K562 (cell line): Measurements from ENCODE around the gene DVL3. TPM values are rescaled to one million over a fixed set of nuclear protein-coding genes. Genes with fewer than 3 reads are reported as not detected.
A peak's percentile ranks its signal among the peaks of the same experiment; 100 is the strongest.

ENCODE experiments used
- ARID2 ChIP-seq: fragments of 450-650 bp; IDR thresholded peaks from 2 replicates; pipeline ENCODE4 v1.6.1; 2017; ENCODE audit warnings: antibody characterized with exemption, mild to moderate bottlenecking
- HMG20A ChIP-seq: fragments of 450-650 bp; formaldehyde crosslinking; conservative IDR thresholded peaks from 2 replicates; pipeline ENCODE4 v1.4.0; 2020; ENCODE audit warnings: mild to moderate bottlenecking, mixed read lengths
- JUNB ChIP-seq: fragments of 450-650 bp; formaldehyde crosslinking; conservative IDR thresholded peaks from 2 replicates; pipeline ENCODE4 v1.4.0; 2020; ENCODE audit warnings: mild to moderate bottlenecking
- KLF1 ChIP-seq: fragments of 450-650 bp; IDR thresholded peaks from 2 replicates; pipeline ENCODE4 v1.6.1; 2016; ENCODE audit warnings: missing genetic modification characterization, missing compliant biosample characterization
- POLR2AphosphoS5 ChIP-seq: IDR thresholded peaks from 2 replicates; pipeline ENCODE4 v1.6.1; 2011; ENCODE audit warnings: mild to moderate bottlenecking, low read depth, low read length, moderate library complexity; ENCODE audit not compliant: control insufficient read depth, insufficient read depth
- PTBP1 ChIP-seq: fragments of 200-400 bp; formaldehyde crosslinking; IDR thresholded peaks from 2 replicates; pipeline ENCODE4 v1.6.1; 2017; ENCODE audit warnings: low read depth, low read length
- RAD21 ChIP-seq, 2 experiments: fragments of 250-450 bp in 1 of 2; fragments of 450-650 bp in 1 of 2; sonication (Bioruptor Pico) in 1 of 2; formaldehyde crosslinking in 1 of 2; IDR thresholded peaks in 1 of 2; conservative IDR thresholded peaks in 1 of 2; 2 replicates each; pipeline versions ENCODE4 v1.4.0 to v1.8.0; 2020 to 2022; ENCODE audit warnings: mild to moderate bottlenecking in 2 of 2, moderate library complexity in 1 of 2
- ZKSCAN3 ChIP-seq: fragments of 250-450 bp; sonication (Bioruptor Pico); IDR thresholded peaks from 2 replicates; pipeline ENCODE4 v1.4.0; 2020
- ZNF561 ChIP-seq: fragments of 450-650 bp; formaldehyde crosslinking; conservative IDR thresholded peaks from 2 replicates; pipeline ENCODE4 v1.4.0; 2020; ENCODE audit warnings: mild to moderate bottlenecking, moderate library complexity
- polyA plus RNA-seq, 8 experiments: library from polyadenylated mRNA; depleted of rRNA in 4 of 8; stranded (reverse) in 5 of 8; unstranded in 3 of 8; fragments of >200 nt; fragmentation: Nextera tagmentation in 2 of 8; fragmentation: Illumina TruSeq in 1 of 8; extraction: Ambion mirVana in 2 of 8; extraction: Trizol in 1 of 8; gene quantifications; 2 replicates each; pipeline versions ENCODE4 v1.2.1 to v1.2.3, GENCODE V29; 2011 to 2014; ENCODE audit warnings: inconsistent platforms in 1 of 8, missing spikeins in 1 of 8
- total RNA-seq, 7 experiments: library from RNA; depleted of rRNA in 6 of 7; stranded (reverse); fragments of >200 nt in 6 of 7; fragmentation: Illumina TruSeq in 2 of 7; extraction: Trizol in 2 of 7; gene quantifications; 2 replicates each; pipeline versions ENCODE4 v1.2.1 to v1.2.3, GENCODE V29; 2011 to 2021; ENCODE audit warnings: low replicate concordance in 1 of 7
- TF ChIP-seq, protein P1 (sequence below), 2 experiments: IDR thresholded peaks; 2 replicates each; pipeline ENCODE4 v1.6.1; 2011; ENCODE audit warnings: borderline replicate concordance in 1 of 2, control low read depth in 1 of 2, low read depth in 1 of 2, low read length in 1 of 2, mild to moderate bottlenecking in 1 of 2, mixed read lengths in 1 of 2, moderate library complexity in 1 of 2; ENCODE audit not compliant: insufficient read depth in 1 of 2, insufficient read length in 1 of 2, poor library complexity in 1 of 2, severe bottlenecking in 1 of 2; ENCODE audit errors: extremely low read depth in 1 of 2
- TF ChIP-seq, protein P2 (sequence below), 2 experiments: fragments of 450-650 bp in 1 of 2; sonication (generic) in 1 of 2; formaldehyde crosslinking in 1 of 2; IDR thresholded peaks; 2 replicates each; pipeline versions ENCODE4 v1.7.1 to v1.9.0; 2016 to 2022; ENCODE audit warnings: inconsistent platforms in 1 of 2, mild to moderate bottlenecking in 1 of 2, missing genetic modification reagents in 1 of 2
- TF ChIP-seq, protein P3 (sequence below), 2 experiments: IDR thresholded peaks; 2 replicates each; pipeline ENCODE4 v1.6.1; 2012; ENCODE audit warnings: improper control_type of control experiment in 2 of 2, low read depth in 2 of 2, low read length in 2 of 2, borderline replicate concordance in 1 of 2

The DVL3 gene
- total and polyA plus RNA-seq, 9 of the 15 experiments (the other 6 are each of a cell fraction or from before 2014, with no cell fraction given) = 3.1 to 57.9 (median 20.1) TPM

- TF ChIP-seq, protein P1, sequence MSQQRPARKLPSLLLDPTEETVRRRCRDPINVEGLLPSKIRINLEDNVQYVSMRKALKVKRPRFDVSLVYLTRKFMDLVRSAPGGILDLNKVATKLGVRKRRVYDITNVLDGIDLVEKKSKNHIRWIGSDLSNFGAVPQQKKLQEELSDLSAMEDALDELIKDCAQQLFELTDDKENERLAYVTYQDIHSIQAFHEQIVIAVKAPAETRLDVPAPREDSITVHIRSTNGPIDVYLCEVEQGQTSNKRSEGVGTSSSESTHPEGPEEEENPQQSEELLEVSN (IDR thresholded peaks at IDR 0.05; ENCODE audit: borderline replicate concordance in 1 of 2, extremely low read depth in 1 of 2, insufficient read depth in 1 of 2, insufficient read length in 1 of 2, low read depth in 1 of 2, low read length in 1 of 2, poor library complexity in 1 of 2, severe bottlenecking in 1 of 2) = peak; percentile 91 to 97
- TF ChIP-seq ZNF561 (CRISPR knock-in tag) (no peak), POLR2AphosphoS5 (peak; percentile 86), KLF1 (tag) (peak; percentile 85), RAD21 (CRISPR knock-in tag; conservative IDR thresholded peaks at IDR 0.05 in 1 of 2, IDR thresholded peaks at IDR 0.05 in 1 of 2) (peak in 1 of 2 experiments; percentile 36; a peak in 1 of 4 replicates), ZKSCAN3 (CRISPR knock-in tag) (no peak), HMG20A (CRISPR knock-in tag) (no peak), ARID2 (no peak), JUNB (no peak), PTBP1 (0 out of 2 replicates have a peak, but pooled peaks have one; percentile 65)
- TF ChIP-seq, protein P2, sequence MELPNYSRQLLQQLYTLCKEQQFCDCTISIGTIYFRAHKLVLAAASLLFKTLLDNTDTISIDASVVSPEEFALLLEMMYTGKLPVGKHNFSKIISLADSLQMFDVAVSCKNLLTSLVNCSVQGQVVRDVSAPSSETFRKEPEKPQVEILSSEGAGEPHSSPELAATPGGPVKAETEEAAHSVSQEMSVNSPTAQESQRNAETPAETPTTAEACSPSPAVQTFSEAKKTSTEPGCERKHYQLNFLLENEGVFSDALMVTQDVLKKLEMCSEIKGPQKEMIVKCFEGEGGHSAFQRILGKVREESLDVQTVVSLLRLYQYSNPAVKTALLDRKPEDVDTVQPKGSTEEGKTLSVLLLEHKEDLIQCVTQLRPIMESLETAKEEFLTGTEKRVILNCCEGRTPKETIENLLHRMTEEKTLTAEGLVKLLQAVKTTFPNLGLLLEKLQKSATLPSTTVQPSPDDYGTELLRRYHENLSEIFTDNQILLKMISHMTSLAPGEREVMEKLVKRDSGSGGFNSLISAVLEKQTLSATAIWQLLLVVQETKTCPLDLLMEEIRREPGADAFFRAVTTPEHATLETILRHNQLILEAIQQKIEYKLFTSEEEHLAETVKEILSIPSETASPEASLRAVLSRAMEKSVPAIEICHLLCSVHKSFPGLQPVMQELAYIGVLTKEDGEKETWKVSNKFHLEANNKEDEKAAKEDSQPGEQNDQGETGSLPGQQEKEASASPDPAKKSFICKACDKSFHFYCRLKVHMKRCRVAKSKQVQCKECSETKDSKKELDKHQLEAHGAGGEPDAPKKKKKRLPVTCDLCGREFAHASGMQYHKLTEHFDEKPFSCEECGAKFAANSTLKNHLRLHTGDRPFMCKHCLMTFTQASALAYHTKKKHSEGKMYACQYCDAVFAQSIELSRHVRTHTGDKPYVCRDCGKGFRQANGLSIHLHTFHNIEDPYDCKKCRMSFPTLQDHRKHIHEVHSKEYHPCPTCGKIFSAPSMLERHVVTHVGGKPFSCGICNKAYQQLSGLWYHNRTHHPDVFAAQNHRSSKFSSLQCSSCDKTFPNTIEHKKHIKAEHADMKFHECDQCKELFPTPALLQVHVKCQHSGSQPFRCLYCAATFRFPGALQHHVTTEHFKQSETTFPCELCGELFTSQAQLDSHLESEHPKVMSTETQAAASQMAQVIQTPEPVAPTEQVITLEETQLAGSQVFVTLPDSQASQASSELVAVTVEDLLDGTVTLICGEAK (IDR thresholded peaks at IDR 0.05) = no peak
- TF ChIP-seq, protein P2 (CRISPR knock-in tag; IDR thresholded peaks at IDR 0.05) = no peak
- TF ChIP-seq, protein P3, sequence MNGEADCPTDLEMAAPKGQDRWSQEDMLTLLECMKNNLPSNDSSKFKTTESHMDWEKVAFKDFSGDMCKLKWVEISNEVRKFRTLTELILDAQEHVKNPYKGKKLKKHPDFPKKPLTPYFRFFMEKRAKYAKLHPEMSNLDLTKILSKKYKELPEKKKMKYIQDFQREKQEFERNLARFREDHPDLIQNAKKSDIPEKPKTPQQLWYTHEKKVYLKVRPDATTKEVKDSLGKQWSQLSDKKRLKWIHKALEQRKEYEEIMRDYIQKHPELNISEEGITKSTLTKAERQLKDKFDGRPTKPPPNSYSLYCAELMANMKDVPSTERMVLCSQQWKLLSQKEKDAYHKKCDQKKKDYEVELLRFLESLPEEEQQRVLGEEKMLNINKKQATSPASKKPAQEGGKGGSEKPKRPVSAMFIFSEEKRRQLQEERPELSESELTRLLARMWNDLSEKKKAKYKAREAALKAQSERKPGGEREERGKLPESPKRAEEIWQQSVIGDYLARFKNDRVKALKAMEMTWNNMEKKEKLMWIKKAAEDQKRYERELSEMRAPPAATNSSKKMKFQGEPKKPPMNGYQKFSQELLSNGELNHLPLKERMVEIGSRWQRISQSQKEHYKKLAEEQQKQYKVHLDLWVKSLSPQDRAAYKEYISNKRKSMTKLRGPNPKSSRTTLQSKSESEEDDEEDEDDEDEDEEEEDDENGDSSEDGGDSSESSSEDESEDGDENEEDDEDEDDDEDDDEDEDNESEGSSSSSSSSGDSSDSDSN (IDR thresholded peaks at IDR 0.05; ENCODE audit: borderline replicate concordance in 1 of 2, low read depth in 2 of 2, low read length in 2 of 2) = no peak; a peak in 1 of 4 replicates
Observed at GRCh38 chr3:184185461-184186183, 30.4 kb downstream of the DVL3 start (continued).
